ENCODE data around the gene AMN. TPM values are rescaled to one million over a fixed set of nuclear protein-coding genes. Genes with fewer than 3 reads are reported as not detected.

AMN gene
- polyA plus RNA-seq, 1 of the 3 experiments (the other 2 are of a cell fraction): 0.03 TPM

GRCh38 chr14:102968306-102968705 lies 45.8 kb downstream of the AMN start:
- Histone ChIP-seq H3K9me3 (no peaks in the 10 kb centered on the region), H3K27ac (ENCODE audit: low read depth in 2 of 2, low read length in 1 of 2) (no peak overlapping the region), H3K9ac (no peak overlapping the region), H2AFZ (ENCODE audit: low read depth) (no peak overlapping the region), H3K36me3 (replicated peaks in 1 of 2; ENCODE audit: control insufficient read depth in 1 of 2, insufficient read depth in 2 of 2, low read length in 1 of 2) (peaks cover 71 to 84% of the 10 kb centered on the region in 2 experiments), H3K79me2 (ENCODE audit: insufficient read depth) (peaks cover 18% of the 10 kb centered on the region; the same call in 1 of the 2 replicates), H3K4me2 (no peak overlapping the region), H3K27me3 (ENCODE audit: insufficient read depth) (no peaks in the 10 kb centered on the region), H3K4me3 (ENCODE audit: low read depth in 2 of 2, low read length in 1 of 2) (no peak overlapping the region), H3F3A (replicated peaks; ENCODE audit: insufficient read depth) (peaks cover 11% of the 10 kb centered on the region), H3K9me2 (no peaks in the 10 kb centered on the region), H3K4me1 (ENCODE audit: control insufficient read depth in 1 of 2, insufficient read depth in 2 of 2, low read depth in 1 of 2, low read length in 1 of 2) (peaks cover 0 to 3% of the 10 kb centered on the region in 2 experiments; a peak in 1 of 4 replicates), H4K20me1 (ENCODE audit: insufficient read depth) (peaks cover 9% of the 10 kb centered on the region)
- 98% methylated on average over 13 of the region's 13 CpGs for WGBS (ENCODE audit: low lambda C conversion rate)
- no peak for TF ChIP-seq EP300 (IDR thresholded peaks at IDR 0.05; ENCODE audit: borderline replicate concordance in 1 of 2, low read depth in 1 of 2, low read length in 1 of 2)
- TF ChIP-seq TCF12 (IDR thresholded peaks at IDR 0.05): no peak
- TF ChIP-seq FOXJ3 (CRISPR knock-in tag; IDR thresholded peaks at IDR 0.05): no peak
- no peak for TF ChIP-seq FOXM1 (IDR thresholded peaks at IDR 0.05; ENCODE audit: low read depth)
- TF ChIP-seq USF1 (IDR thresholded peaks at IDR 0.05; ENCODE audit: borderline replicate concordance, low read depth): no peak
- TF ChIP-seq JUND (IDR thresholded peaks at IDR 0.05): no peak
- TF ChIP-seq NRF1 (IDR thresholded peaks at IDR 0.05; ENCODE audit: low read depth, low read length): no peak
- TF ChIP-seq POLR2AphosphoS5 (IDR thresholded peaks at IDR 0.05; ENCODE audit: low read depth, low read length): no peak
- TF ChIP-seq REST (IDR thresholded peaks at IDR 0.05; ENCODE audit: low read depth, low read length): no peak
- TF ChIP-seq SMC3 (IDR thresholded peaks at IDR 0.05; ENCODE audit: low read depth, low read length): no peak
- no peak for TF ChIP-seq NFIC (IDR thresholded peaks at IDR 0.05; ENCODE audit: borderline replicate concordance)
- TF ChIP-seq YY1 (IDR thresholded peaks at IDR 0.05; ENCODE audit: low read depth): no peak
- no peak for TF ChIP-seq TAF1 (IDR thresholded peaks at IDR 0.05; ENCODE audit: borderline replicate concordance, low read depth, low read length)
- no peak for TF ChIP-seq TEAD4 (IDR thresholded peaks at IDR 0.05; ENCODE audit: borderline replicate concordance, insufficient read depth)
- TF ChIP-seq RFX5 (IDR thresholded peaks at IDR 0.05; ENCODE audit: low read length): no peak
- TF ChIP-seq EZH2phosphoT487 (IDR thresholded peaks at IDR 0.05; ENCODE audit: borderline replicate concordance, low read depth): no peak
- TF ChIP-seq PBX3 (IDR thresholded peaks at IDR 0.05): no peak
- no peak for TF ChIP-seq MXI1 (IDR thresholded peaks at IDR 0.05; ENCODE audit: low read depth, low read length)
- no peak for TF ChIP-seq CHD2 (IDR thresholded peaks at IDR 0.05; ENCODE audit: low read length, partially characterized antibody)
- TF ChIP-seq IRF3 (IDR thresholded peaks at IDR 0.05; ENCODE audit: low read depth, low read length): no peak
- DNase-seq: no peak
- POLR2A ChIA-PET: no interaction called here
- CTCF ChIA-PET: interaction anchor here (1.9 kb wide), 1 partner anchor 193 kb away, joined by 5 read pairs; no protein-coding TSS in a partner anchor
